Stimulated activated CD8-positive, alpha-beta memory T cell treated with anti-CD3 and anti-CD28 coated beads, Interleukin-7, amount 100 ng/mL, for 48 hours (primary cell): Measurements from ENCODE around the gene TTLL3.

ENCODE experiments used
- DNase-seq, 2 donors: peaks; one replicate each; pipeline ENCODE4 v3.0.0-alpha.2; 2020; ENCODE audit warnings: low read depth in 1 of 2; ENCODE audit errors: extremely low read depth in 1 of 2

TTLL3 gene

DNA sequence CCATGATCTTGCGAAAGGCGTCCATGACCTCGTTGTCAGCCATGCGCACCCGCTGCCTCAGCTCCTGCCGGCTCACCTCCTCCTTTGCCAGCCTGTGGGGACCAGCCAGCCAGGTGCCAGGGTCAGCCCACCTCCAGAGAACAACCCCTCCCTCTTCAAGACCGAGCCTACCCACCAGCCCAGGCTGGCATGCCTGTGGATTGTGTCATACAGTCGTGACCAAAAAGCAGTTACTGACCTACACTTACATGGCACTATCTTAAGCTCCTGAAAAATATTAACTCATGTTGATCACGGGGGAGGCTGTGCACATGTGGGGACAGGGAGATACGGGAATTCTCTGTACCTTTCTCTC, 29.6 kb upstream of the TTLL3 start:
- no peak for DNase-seq

GRCh38 chr3:9780910-9781309, 29.2 kb upstream of the TTLL3 start:
- no peak for DNase-seq

- no peak for DNase-seq
Observed at GRCh38 chr3:9781551-9781950, 28.5 kb upstream of the TTLL3 start.

GRCh38 chr3:9781978-9782603, 28.0 kb upstream of the TTLL3 start:
- no peak for DNase-seq

DNA sequence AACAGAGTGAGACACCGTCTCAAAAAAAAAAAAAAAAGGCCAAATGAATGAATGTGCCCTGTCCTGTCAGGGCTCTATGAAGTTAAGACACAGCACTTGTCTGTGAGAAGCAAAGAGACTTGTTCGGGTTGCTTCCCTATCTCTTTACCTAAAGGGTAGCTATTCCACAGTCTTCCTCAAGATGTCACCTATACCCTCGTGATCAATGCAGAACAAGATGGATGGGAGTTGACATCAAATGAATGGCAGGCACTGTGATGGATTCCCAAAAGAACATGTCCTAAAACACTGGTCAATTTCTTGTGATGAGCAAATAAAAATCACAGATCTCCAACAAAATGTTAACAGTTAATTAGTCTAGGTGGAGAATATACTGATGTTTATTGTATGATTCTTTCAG, 27.3 kb upstream of the TTLL3 start:
- DNase-seq, result no peak

DNA sequence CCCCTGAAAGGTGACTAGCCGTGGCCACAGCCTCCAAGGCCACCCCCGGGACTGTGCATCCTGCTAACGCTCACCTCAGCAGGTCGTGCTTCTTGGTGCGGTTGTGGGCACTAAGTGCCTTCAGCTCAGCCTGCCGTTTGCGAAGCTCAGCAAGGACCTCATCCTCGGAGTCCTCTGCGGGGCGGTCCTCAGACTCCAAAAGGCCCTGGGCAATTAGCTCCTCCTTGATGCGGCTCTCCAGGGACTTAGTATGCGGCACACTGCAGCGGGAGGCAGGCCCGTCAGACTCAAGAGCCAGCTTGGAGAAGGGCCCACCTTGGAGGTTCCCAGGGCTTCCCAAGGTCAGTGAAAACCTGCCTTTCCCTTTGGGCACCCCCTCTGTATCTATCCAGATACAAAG, 26.1 kb upstream of the TTLL3 start:
- DNase-seq, result no peak

DNA sequence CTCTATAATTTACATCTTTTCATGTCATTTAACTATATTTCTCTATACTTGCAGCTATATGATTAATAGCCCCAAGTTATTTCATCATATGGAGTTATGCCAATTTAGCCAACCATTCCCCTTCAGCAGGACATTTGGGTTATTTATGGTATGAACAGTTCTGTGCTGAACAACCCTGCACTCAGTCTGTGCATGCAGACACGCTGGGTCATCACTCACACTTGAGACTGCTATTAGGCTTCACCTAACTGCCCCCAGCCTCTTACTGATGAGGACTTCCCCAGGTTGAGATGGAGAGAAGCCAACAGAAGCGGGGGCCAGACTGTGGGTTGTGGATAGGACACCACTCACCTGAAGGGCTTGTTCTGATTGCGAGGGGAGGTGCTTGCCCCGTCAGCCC, 25.1 kb upstream of the TTLL3 start:
- no peak for DNase-seq

DNA sequence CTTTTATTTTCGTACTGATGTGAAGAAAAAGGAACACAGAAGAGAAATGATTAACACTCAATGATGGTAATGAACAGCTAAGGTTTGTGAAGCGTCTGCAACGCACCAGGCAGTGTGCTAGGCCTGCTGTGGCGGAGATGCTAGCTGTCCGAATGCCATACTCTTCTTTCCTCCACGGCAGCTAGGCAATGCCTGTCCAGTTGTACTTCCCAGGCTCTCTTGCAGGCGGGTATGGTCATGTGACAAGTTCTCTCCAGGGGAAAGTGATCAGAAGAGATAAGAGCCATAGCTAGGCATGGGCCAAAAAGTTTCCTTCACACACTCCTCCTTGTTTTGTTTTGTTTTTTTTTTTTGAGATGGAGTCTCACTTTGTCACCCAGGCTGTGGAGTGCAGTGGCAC, 24.5 kb upstream of the TTLL3 start:
- no peak for DNase-seq

DNA sequence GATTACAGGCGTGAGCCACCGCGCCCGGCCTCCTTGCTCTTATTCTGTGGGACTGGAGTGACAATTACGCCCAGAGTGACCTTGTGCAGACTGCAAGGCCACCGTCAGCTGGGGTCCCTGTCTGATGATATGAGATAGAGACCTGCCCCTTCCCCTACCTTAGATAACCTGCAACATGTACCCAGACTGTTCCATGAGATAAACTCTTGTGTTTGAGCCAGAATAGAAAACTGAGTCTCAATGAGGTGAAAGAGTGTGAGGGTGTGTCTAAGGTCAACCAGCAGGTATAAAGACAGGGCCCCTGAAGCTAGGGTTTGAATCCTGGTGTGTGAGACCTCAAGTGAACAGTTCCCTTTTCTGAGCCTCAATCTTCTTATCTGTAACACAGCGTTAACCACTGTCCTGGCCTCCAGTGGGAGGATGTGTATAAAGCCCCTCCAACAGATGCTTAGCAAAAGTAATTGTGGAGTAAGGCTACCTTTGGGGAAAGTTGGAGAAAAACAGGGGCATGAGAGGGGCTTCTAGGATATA, 23.8 kb upstream of the TTLL3 start:
- no peak for DNase-seq

DNA sequence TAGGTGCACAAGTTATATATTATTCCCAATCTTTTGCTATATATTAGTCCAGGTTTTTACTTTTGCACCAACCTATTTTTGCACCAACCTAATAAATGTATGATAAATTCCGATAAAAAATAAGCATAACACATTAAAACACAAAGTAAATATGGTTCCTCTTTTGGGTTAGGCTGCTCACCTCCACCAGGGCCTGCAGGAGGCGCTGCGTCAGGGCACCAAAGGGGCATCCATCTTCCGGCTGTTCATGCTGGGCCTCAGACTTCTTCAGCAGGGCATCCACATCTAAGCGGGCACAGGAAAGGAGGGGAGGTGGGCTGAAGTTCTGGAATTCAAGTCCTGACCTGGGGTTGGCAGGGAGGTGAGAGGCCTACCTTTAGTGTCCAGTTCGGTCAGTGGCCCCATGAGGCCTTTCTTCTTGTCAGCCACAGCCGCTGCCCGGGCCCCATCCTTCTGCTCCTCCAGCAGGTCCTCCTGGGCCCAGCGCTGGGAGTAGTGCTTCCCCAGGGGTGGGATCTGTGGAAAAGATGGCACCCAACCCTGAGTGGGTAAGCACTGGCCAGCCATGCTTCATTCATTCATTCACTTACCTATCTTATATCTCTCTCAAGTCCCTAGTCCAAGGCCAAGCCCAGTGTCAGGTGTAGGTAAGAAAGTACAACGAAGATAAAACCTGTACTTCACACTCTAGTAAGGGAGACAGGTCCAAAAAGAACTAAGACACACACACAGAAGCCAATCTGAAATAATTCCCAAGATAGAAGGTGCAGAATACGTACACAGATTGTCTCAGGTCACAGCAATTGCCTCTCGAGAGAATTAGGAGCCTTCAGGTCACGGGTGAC, 23.0 kb upstream of the TTLL3 start:
- DNase-seq, result no peak

GRCh38 chr3:9787714-9788113, 22.3 kb upstream of the TTLL3 start:
- no peak for DNase-seq

DNA sequence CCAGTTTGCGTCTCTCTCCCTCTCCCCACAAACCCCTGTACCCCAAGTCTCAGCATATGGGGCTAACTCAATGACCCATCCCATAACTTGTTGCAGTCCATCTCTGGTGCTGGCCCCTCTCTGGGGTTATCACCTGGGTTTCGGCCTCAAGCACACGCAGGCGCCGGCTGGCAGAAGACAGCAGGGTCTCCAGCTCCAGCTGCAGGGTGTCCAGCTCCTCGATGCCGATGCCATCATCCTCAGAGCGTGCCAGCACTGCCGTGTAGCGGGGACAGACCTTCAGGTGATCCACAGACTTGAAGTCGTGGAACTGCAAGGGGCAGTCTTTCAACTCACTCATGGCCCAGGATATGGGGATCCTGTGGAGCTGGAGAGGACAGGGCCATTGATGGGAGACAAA, 18.9 kb upstream of the TTLL3 start:
- no peak for DNase-seq

GRCh38 chr3:9791790-9792404, 18.2 kb upstream of the TTLL3 start:
- DNase-seq, result no peak

DNA sequence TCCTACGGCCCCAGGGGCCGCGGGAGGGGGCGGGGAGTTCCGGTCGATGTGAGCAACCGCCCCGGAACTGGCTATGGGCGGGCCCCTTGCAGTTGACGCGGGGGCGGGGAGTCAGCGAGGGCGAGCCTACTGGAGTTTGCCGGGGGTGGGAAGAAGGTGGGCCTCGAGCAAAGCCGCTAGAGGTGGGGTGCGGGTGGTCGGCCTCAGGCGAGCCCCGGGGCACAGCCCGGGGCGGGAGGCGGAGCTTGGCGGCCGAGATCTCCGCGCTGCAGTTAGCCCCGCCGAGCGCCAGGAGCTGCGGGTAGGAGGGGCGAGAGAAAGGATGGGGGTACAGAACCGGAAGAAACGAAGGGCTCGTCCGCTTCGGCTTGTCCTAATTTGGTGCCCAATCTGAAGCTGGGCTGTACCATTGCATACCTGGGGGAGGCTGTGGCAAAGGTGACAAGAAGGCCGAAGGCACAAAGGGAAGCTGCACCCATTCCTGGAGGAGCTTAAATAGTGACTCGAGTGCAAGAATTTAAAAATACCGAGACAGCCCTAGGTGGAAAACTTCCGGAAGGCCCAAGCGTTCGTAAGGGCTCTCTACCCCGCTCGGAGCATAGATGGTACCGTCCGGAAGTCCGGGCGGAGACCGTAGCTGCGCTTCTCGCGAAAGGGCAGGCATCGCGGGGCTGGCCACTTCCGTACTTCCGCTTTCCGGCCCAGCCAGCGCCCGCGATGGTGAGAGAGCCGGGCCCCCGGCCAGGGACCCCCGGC, 17.5 kb upstream of the TTLL3 start, which contains the start of the genes ARPC4 and TADA3:
ARPC4 (plus strand) TSS at position 678 of the 756 bp plus-strand sequence; CDS start at position 718, 40 bp downstream.
TADA3 (minus strand) TSS at position 69 of the 756 bp plus-strand sequence. CDS start 1,007 bp downstream, outside the sequence.
- DNase-seq, result peak; percentile 81 to 91

DNA sequence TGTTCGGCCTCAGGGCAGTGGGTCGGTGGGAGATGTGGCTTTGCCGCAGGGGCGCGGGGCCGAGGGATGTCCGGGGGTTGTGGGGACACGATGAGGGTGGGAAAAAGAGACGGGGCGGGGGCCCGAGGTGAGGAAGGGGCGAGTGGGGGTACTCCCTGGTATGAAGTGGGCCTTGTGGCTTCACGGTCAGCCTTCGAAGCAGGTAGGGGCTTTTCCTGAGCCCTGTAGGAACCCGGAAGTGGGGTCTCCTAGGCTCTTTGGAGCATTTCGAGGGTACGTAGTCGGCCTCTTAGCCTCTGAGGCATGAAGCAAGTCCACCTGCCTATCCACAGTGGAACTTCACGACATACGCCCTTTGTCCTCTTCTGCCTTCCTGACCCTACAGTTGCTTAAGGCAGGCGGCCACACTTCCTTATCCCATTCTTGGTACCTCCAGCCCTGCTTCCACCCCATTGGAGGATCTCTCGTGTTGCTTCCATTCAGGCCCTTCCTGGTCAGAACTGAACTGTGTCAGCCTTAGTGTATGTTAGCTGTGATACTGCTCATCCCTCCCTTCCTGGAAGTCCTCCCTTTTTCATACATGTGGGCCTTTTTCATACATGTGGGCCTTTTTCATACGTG, 16.8 kb upstream of the TTLL3 start:
- DNase-seq, result no peak

- no peak for DNase-seq
Observed at GRCh38 chr3:9794400-9794799, 15.7 kb upstream of the TTLL3 start.

DNA sequence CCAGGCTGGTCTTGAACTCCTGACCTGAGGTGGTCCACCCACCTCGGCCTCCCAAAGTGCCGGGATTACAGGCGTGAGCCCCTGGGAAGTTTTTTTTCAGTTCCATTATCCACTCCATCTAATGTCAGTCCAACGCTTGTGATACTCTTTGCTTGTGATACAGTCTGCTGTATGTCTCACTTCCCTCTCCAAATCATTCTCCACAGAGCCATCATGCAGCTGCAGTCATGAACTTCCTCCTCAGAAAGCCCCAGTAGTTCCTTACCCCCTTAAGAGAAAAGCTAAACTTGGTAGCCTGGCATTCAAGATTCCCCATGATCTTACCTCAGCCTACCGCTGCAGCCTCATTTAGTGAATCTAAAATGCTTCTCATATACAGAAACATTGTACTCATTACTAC, 14.9 kb upstream of the TTLL3 start:
- DNase-seq, result no peak

GRCh38 chr3:9797196-9797945, 12.7 kb upstream of the TTLL3 start:
- DNase-seq, result no peak

DNA sequence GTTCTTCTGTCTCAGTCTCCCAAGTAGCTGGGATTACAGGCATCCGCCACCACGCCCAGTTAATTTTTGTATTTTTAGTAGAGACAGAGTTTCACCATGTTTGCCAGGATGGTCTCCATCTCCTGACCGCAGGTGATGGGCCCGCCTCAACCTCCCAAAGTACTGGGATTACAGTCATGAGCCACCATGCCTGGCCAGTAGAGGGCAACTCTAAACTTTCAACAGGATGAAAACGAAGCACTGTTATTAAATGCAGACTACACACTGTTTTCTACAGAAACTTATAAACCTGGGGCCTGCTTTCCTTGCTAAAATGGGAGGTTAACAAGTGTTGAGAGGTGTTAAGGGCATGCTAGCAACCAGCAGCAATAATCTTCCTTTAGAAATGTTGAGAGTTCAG, 9.5 kb upstream of the TTLL3 start:
- DNase-seq, result no peak

DNA sequence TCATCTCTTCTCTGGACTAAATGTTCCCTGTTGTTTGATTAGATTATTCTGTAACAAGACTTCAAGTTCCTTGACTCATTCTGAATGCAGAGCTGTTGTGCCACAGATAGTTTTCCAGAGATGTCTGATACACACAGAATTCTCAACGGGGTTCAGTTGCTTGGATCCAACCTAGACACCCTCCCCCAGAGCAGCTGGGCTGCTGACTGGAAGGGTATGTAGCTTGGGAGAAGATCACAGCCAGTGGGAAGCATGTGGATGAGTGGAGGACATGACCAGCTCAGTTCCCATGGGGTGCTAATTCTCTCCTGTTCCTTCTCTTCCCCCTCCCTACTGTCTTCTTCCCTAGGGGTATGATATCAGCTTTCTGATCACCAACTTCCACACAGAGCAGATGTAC, 6.6 kb upstream of the TTLL3 start:
- DNase-seq, result no peak
